Activated CD4-positive, alpha-beta T cell treated with anti-CD3 and anti-CD28 coated beads for 4 hours (primary cell): ENCODE data around the gene CD300LG.
"Not testable (repeated sequence)": the region's sequence is repeated elsewhere in the genome, so short reads cannot be mapped to it uniquely, and the experiment has no call there.

Experiments
- DNase-seq, 2 donors: peaks; one replicate each; pipeline ENCODE4 v3.0.0-alpha.2; 2020

The CD300LG gene

GRCh38 chr17:43880420-43880991 is 33.5 kb downstream of the CD300LG start:
- DNase-seq, result peak; percentile 29 to 32

DNA sequence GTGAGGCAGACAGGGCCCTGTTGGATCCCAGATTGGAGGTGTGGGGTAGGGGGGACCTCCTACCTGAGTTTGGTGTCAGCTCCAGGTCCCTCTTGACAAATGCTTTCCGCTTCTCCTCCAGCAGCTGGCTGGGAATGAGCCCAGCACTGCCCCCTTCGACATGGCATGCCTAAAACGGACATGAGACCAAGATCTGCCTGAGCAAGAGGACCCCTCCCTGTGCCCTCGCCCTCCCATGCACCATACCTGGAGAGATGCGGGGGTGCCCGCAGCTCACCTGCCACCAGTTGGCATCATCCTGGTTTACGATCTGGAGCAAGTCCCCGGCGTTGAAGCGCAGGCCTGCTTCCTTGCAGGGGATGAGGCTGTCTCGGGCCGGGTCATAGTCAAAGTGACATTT is 34.2 kb downstream of the CD300LG start:
- DNase-seq, result no peak

DNA sequence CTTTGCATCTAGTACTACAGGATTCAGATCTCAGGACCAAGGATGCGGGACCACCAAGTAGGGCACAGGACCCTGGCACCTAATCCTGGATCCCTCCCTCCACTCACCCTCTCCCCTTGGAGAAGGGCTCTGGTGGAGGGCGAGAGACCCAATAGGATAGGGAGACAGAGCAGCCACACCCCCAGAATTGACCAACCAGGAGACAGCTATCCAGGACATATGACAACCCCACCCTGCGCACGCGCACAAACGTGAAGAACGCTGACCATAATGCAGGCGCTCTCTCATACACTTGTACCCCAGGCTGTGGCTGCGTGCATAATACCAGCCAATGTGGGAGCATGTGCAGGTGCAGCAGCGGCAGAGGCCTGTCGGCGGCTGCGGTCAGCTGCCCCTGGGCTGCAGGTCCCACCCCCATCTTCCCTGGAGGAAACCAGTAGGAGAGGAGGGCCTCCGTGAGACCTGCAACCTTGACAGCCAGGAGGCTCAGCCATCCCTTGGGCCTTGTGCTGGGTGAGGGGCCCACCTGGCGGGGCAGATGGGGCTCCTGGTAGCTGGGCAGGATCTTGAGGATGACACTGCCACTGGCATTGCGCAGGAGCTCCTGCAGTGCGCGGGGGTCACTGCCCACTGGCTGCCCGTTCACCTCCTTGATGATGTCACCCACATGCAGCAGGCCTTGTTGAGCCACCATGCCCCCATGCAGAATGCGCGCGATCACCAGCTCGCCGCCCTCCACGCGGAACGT is 35.0 kb downstream of the CD300LG start:
- no peak for DNase-seq

DNA sequence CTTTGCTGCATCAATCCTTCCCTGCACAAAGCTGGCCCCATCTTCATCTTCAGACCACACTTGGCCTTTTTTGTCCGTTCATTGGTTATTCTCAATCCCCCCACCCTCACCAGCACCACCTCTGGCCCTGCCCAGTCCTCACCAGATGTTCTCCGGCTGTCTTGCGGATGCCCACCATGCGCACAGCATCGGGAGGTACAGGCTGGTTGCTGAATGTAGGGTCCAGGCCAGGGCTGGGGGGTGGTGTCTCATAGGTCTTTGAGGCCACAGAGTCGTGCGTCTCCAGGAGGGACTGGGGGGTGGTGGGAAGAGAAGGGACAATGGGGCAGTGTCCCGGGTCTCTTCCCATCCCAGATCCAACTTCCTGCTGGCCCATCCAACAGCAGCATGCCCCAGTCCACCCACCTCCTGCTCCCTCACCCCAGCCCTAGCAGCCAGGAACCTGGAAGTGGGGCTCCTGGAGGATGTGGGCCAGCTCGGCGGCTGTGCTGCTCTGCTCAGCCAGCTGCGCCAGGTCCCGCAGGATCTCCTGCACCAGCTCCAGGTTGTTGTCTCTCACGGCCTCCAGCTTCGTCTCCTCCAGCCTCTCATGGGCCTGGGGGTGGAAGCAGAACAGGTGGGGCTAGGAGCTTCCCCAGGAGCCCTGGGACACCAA is 35.9 kb downstream of the CD300LG start:
- no peak for DNase-seq

DNA sequence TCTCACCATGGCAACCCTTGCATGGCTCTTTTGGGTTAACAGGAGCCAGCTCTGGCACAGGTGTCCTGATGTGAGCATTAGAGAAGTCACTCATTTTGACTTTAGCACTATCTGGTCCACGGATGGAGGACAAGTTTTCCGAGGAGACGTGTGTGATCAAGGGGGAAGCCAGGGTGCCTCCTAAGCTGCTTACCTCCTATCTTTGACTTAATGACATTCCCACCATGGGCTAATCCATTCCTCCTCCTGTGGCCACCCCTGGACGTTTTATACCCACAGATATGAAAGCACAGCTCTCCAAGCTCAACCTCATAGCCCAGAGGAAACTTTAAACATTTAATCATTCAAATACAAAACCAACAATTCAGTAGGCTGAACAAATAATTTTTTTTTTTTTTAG is 41.6 kb downstream of the CD300LG start:
- no peak for DNase-seq

GRCh38 chr17:43890240-43890639 is 43.3 kb downstream of the CD300LG start:
- DNase-seq, result no peak

- DNase-seq, result no peak
These were observed 45.1 kb downstream of the CD300LG start for GRCh38 chr17:43891851-43892646.

DNA sequence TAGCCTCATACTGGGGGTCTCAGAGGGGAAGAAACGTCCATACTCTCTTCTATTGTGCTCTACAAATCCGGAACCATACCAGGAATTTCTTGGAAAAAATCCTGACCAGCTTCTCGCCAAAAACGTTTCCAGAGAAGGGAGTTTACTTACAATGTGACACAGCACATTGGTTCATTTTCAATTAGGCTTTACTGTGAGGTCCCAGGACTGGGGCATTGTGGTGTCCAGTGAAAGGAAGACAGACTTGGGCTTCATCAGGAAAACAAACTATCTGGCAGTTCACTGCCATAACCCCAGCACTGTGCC is 45.6 kb downstream of the CD300LG start:
- no peak for DNase-seq

DNA sequence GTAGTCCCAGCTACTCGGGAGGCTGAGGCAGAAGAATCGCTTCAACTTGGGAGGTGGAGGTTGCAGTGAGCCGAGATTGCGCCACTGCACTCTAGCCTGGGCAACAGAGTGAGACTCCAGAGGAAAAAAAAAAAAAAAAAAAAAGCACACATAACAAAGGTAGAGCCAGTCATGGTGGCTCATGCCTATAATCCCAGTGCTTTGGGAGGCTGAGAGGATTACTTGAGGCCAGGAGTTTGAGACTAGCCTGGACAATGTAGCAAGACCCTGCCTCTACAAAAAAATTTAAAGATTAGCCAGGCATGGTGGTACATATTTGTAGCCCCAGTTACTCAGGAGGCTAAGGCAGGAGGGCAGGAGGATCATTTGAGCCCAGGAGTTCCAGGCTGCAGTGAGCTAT is 47.5 kb downstream of the CD300LG start:
- DNase-seq, result not testable (repeated sequence)

DNA sequence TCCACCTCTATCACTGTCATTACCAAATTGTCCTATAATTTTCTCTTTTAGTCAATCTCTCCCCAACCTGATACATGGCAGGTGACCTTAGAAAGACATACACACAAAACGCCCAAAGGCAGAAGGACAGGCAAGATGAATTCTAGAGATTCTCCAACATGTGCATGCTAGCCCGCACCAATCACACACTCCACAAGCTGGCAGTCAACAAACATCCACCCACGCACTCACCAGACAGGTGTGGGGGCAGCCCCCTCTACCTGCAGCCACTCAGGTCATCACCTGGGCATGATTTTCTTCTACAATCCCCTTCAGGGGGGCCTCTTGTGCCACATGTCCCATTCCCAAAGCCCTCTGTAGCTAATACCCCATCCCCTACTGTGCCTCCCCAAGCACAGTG is 50.9 kb downstream of the CD300LG start:
- no peak for DNase-seq

GRCh38 chr17:43898446-43898845 is 51.5 kb downstream of the CD300LG start:
- DNase-seq, result no peak

DNA sequence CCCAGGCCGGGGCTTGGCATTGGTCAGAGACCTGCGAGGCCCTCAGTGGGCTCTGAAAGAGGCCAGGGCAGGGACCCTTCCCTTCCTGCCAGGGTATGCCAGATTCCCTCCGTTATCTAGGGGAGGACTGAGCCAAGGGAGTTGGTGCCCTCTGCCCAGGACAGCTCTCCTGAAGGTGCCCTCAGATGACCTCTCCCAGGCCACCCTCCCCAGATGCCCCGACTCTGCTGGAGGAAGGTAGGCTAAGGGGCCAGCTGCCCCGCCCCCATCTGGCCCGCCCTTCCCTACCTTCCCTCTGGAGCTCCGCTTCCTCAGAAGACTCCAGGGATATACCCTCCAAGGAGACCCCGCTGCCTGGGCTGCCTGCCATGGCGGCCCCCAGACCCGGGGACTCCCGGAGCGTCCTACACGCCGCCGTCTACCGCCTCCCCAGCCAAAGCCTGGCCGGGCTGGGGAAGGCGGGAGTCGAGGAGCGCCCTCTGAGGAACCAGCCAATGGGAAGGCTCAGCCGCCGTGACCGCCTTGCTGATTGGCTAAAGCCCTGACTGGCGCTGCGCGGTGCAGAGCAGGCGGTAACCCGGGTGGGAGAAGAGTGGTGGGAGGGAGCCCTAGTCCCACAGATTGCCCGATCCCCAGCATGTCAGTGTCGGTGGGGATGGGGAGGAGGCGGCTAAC is 53.3 kb downstream of the CD300LG start:
- peak; percentile 75 to 78 for DNase-seq

GRCh38 chr17:43900858-43901754 is 54.1 kb downstream of the CD300LG start:
- no peak for DNase-seq

- no peak for DNase-seq
These were observed 55.0 kb downstream of the CD300LG start for GRCh38 chr17:43901861-43902589.

DNA sequence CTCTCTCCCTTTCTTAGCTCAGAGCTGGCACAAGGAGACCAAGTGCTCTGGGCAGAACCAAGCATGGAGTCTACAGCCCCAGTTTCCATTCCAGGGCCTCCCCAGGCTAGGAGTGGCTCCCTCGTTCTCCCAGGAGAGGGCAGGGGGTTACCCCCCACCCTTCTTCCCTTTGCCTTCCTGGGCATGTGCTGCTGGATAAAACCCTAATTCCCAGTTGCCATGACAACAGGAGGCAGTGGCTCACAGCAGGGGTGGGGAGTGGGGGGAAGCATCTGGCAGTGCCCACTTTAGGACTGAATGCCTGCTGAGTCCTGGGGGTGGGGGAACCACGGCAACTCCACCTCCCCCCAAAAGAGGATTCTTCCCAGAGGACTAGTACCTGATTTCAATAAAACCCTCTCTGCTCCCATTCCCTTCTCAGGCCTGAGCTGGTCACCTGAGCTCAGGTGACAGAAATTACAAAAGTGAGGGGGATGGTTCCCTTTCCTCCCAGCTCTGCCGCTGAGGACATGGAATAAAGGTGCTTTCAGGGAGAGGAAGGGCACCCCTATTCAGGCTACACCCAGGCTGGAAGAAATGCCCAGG is 58.5 kb downstream of the CD300LG start:
- no peak for DNase-seq

GRCh38 chr17:43905985-43906852 is 59.2 kb downstream of the CD300LG start:
- peak; percentile 24 to 28 for DNase-seq

DNA sequence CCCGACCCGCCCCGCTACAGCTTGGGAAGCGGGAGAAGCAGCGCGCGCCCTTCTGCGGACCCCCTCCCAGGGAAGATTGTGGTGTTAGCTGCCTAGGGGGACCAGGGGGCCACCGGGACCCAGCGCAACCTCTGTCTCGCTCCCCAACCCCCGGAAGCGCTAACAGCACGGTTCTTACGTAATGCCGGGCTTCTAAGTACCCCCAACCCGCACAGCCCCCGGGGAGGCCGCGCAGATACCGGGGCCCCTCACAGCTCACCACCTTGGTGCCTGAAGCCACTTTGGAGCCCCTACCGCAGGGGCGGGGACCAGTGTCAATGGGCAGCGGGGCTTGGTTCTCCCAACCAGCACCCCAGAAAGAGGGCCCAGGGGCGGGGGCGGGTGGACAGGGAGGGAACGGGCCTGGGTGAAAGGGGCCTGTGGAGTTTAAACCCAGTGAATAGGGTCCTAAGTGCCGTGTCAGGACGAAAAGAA is 60.0 kb downstream of the CD300LG start:
- no peak for DNase-seq

- DNase-seq, result peak; percentile 42 to 45
These were observed 60.5 kb downstream of the CD300LG start, which contains the start of gene MPP2 for GRCh38 chr17:43907425-43907981. MPP2 (minus strand) TSS chr17:43907536; CDS start chr17:43904460, 3,076 bp downstream.
